HUDEP-2 (cell line): ENCODE results near the gene PKNOX1.
"Not testable (repeated sequence)": the region's sequence is repeated elsewhere in the genome, so short reads cannot be mapped to it uniquely, and the experiment has no call there.

Experiments
- DNase-seq, 76 experiments: peaks; one replicate each; lab custom pipeline; 2025; ENCODE audit not compliant: unreplicated experiment in 76 of 76; lab: John Stamatoyannopoulos, UW

Gene PKNOX1

DNA sequence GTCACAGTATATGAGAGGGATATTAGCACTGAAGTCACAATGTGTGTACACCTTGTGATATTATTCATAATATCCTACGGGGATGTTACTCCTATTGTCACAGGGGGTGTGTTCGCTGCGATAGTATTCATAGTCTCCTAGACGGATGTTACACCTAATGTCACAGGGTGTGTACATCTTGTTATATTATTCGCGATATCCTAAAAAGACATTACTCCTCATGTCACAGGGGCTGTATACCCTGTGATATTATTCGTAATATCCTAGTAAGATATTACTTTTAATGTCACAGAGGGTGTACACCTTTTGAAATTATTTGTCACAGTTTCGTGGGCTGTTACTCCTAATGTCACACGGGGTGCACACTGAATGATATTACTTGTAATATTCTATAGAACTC, 23.2 kb upstream of the PKNOX1 start:
- DNase-seq = not testable (repeated sequence)

DNA sequence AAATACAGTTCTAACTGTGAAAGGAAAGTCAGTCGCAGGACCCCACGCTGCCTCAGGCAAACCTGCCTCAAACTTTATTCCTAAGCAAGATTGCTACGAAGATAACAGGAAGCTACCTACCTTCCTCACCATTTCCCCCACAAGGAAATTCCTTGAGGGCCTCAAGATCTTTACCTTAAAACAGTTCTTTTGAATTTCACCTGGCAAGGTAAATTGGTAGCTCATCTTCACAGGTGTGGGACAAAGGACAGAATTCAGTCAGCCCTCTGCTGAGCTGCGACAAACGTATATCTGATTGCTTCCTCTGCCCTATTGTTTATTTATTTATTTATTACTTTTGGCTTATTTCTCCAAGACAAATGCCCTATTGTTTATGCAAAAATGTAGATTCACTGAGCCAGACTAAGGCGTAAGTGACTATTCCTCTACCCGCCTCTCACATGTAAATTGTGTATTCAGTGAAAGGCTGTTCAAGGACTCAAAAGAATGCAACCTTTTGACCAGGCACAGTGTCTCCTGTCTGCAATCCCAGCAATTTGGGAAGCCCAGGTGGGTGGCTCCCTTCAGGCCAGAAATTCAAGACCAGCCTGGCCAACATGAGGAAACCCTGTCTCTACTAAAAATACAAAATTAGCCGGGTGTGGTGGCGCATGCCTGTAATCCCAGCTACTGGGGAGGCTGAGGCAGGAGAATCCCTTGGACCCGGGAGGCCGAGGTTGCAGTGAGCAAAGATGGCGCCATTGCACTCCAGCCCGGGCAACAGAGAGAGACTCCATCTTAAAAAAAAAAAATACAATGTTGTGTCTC, 17.3 kb upstream of the PKNOX1 start:
- peak in 51 of 76 experiments; percentile 27 to 95 (median 75) for DNase-seq

DNA sequence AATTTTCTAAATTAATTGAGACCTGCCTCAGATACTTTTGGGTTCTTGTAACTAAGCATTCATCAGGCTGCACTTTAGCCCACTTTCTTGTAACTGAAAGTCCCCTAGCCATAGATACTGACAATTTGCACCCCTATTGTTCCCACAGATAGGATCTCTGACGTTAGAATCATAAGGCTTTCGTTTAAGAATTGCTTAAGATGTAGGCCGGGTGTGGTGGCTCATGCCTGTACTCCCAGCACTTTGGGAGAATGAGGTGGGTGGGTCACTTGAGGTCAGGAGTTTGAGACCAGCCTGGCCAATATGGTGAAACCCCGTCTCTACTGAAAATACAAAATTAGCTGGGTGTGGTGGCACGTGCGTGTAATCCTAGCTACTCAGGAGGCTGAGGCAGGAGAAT, 16.2 kb upstream of the PKNOX1 start:
- DNase-seq = not testable (repeated sequence)

DNA sequence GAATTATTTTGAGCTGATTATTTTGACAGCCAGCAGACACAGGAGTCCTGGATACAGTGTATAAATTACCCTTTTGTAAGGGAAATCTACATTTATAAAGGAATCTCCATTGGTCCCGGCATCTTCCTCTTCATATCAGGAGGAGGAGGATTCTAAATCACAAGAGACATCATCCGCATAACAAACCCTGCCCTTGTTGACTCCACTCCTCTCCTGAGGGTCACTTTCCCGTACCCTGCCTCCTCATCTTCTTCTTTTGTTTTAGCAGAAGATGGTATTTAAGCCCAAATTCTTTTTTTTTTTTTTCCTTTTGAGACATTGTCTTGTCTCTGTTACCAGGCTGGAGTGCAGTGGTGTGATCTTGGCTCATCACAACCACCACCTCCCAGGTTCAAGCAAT, 14.6 kb upstream of the PKNOX1 start:
- no peak for DNase-seq

DNA sequence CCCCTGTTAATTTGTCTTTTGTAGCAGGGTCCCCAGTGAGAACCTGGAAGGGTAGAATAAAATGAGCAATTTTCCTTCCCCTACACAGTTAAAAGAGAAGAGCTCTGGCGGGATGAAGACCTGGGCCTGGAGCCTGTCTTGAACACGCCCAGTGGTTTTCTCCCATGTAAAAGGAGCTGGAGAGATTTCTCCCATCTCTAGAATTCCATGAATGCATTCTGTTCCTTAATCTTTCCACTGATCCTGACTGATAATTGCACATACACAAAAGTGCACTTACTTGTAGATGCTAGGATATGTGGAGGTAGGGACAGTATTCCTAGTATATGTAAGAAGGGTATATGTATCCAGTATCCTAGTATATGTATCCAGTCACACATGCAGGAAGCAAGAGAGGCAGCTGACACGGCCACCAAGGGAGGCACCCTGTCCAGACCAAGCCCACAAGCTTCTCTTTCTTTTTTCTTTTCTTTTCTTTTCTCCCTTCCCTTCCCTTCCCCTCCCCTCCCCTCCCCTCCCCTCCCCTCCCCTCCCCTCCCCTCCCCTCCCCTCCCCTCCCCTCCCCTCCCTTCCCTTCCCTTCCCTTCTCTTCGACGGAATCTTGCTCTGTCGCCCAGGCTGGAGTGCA, 11.9 kb upstream of the PKNOX1 start:
- no peak for DNase-seq

DNA sequence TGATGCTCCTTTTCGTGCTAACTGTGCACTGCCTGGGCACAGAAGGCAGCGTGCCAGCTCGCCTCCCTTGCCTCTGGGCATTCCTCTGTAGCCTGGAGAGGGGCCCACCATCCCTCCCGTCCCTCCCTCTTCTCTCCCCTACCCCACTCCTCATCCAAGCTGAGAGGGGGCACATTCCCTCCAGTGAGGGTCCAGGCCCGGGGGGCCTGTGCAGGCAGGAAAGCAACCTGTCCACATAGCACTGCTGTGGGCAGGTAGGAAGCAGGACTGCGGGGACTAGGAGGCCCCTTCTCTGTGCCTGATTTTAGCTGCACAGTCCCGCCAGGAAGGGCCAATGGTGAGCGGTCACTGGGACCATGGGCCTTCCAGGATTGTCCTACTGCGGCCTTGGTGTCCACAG, 10.3 kb upstream of the PKNOX1 start:
- DNase-seq = no peak

DNA sequence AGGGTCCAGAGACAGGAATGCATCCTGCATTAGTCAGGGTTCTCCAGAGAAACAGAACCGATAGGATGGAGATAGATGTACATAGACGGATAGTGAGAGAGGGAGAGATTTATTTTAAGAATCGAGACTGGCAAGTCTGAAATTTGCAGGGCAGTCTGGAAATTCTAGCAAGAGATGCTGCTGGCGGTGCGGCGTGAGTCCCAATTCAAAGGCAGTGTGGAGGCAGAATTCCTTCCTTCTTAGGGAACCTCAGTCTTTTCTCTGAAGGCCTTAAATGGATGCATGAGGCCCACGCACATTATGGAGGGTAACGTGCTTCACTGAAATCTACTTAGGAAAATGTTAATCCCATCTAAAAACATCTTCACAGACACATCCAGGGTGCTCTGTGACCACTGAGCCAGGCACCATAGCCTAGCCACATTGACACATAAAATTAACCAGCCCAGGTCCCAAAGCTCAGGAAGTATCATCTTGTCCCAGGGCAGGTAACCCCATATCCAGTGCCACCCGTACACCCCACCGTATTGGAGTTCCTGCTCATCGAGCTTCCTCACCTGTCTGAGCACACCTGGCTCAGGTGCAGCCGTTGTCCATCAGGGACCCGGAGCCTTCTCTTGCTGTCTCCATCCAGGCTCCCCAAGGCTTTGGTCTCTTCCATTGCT, 9.7 kb upstream of the PKNOX1 start:
- DNase-seq = no peak

DNA sequence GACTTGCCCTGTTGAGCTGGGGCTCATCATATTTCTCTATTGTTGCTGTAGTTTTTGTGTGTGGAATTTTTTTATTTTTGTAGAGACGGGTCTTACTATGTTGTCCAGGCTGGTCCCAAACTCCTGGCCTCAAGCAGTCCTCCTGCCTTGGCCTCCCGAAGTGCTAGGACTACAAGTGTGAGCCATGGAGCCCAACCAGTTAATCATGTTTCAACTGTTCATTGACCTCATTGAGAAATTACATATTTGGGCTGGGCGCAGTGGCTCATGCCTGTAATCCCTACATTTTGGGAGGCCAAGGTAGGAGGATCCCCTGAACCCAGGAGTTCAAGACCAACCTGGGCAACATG, 9.2 kb upstream of the PKNOX1 start:
- no peak for DNase-seq

DNA sequence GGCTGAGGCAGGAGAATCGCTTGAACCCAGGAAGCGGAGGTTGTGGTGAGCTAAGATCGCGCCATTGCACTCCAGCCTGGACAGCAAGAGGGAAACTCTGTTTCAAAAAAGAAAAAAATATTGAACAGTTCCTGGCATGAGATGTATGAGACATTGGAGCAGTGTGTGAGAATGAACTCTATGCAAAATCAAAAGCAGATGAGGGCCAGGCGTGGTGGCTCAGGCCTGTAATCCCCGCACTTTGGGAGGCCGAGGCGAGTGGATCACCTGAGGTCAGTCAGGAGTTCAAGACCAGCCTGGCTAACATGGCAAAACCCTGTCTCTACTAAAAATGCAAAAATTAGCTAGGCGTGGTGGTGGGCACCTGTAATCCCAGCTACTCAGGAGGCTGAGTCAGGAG, 6.7 kb upstream of the PKNOX1 start:
- DNase-seq = not testable (repeated sequence)

DNA sequence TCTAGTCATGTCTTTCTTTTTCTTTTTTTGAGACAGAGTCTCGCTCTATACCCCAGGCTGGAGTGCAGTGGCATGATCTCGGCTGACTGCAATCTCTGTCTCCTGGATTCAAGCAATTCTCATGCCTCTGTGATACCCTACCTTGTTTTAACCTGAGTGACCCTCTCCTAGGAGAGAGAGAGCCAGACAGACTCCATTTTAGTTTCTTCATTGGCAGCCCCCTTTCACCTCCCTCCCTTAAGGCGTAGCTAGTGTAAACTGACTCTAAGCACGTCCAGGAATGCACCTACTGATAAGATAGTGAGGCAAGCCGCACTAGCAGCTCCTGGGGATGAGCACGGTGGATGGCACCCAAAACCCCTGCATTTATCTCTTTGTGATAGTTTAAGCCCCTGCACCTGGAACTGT, 5.2 kb upstream of the PKNOX1 start:
- peak in 3 of 76 experiments; percentile 14 to 25 (median 21) for DNase-seq

DNA sequence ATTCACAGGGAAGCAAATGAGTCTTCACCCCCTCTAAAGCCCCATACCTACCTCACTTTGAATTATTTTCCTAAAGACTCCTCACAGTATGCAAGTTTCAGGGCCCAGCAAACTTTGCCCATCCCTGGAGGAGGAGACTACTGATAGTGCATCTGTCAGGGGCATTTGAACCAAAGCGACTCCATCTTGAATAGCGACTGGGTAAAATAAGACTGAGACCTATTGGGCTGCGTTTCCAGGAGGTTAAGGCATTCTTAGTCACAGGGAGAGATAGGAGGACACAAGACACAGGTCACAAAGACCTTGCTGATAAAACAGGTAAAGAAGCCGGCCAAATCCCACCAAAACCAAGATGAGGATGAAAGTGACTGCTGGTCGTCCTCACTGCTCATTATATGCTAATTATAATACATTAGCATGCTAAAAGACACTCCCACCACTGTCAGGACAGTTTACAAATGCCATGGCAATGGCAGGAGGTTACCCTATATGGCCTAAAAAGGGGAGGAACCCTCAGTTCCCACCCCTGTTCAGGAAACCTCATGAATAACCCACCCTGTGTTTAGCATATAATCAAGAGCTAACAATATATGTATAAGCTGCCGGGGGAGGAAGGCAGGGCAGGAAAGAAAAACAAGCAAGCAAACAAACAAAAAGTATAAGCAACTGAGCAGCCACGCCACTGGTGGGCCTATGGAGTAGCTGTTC, 3.3 kb upstream of the PKNOX1 start:
- DNase-seq = no peak

DNA sequence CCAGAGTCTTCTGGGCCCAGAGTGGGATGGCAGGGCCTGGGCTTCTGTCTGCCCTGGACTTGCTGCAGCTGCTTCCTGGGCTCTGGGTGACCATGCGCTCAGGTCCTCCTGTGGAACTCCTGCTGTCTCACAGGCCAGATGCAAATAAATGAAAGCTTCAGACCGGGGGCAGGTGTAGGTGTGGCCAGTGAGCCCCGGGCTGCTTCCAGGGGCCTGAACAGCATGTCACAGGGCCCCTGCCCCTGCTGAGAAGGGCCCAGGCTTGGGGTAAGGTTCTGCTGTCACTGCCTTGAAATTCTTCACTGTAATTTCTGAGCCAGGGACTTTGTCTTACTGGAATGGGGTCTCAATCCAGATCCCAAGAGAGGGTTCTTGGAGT, 2.5 kb upstream of the PKNOX1 start:
- DNase-seq = no peak

DNA sequence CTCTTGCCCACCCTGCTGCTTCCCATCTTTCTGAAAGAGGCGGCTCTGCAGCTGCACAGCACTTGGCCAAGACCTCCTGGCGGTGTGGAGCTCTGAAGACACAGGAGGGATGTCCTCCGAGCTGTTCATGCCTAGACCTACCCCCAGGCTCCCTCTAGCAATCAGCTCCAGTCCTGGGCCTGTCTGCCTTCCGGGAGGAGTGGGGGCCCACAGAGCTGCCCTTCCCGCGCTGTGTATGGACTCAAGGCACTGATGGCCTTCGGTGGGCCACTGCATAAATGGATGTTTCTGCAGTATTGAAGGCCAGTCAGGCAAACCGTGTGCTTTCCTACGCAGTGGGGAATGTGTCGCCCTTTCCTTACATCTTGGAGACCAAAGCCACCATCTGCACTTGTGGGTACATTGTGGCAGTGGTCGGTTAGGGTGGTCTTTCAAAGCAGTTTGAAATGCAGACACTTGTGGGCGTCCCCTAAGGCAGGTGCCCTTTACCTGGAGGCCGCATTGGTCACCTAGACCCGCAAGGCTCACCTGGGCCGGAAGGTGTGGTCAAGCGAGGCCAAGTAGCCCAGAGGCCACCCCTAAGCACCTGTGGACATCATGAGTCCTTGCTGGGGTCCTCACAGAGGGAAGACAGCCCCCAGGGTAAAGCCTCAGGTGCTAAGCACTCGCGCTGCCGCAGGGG, 912 bp upstream of the PKNOX1 start:
- DNase-seq = peak in 3 of 76 experiments; percentile 33 to 69 (median 40)

DNA sequence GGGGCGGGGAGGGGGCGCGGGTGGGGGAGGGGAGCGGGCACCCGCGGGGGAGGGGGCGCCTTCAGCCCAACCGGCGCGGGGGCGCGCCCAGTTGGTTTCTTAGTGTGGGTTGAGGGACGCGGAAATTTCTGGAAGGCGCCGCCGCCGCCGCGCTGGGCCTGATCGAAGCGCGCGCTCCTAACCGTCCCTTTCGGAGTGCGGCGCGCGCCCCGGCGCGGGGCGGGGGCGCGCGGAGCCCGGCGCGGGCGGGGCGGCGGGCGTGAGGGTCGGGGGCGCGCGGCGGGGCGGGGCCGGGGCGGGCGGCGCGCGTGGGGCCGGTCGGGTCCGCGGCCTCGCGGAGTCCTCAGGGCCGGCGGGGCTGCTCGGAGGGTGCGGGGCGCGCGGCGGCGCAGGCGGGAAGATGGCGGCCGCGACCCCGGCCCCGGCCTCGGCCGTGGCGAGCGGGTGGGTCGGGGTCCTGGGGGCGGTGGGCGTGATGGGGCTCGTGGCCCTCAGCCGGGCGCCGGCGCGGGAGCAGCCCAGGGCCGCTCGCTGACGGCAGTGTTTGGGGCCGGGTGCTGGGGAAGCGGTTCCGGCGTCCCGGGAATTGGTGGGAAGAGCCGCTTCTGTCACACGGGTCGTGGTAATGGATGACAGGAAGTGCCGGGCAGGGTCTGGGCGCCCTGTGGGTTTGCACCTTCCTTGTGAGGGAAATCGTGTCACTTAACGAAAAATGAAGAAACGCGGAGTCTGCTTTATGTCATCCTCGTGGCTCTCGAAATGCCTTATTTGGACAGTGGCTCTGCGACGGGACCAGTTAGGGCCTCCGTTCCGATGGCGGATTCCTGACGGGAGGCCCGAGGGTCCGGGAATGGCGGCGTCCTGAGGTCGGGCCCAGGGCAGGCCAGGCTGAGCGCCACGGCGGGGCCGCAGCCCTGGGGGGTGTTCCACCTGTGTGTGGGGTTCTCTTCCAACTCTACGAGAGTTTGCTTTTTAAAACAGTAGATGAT, 764 bp downstream of the PKNOX1 start:
- peak in 51 of 76 experiments; percentile 14 to 76 (median 57) for DNase-seq

DNA sequence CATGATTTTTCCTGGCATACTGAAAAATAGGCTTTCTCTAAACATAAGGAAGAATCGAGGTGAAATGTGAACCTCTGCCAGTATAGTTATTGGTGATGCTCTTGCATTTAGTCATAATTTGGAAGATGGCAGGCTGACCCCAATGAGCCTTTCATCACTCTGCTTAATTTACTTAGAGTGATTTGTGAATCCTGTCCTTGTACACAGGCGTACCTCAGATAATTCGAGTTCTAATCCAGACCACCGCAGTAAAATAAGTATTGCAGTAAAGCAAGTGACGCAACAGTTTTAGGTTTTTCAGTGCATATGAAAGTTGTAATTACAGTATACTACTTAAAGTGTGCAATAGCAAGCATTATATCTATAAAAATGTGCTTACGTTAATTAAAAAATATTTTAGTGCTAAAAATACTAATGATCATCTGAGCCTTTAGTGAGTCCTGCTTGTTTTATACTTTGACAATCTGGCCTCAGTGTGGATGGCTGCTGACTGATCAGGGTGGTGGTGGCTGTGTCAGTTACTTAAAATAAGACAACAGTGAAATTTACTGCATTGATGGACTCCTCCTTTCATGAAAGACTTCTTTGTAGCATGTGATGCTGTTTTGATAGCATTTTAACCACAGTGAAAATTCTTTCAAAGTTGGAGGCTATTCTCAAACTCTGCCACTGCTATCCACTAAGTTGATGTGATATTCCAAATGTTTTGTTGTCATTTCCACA, 1.7 kb downstream of the PKNOX1 start:
- peak in 2 of 76 experiments; percentile 19 to 24 for DNase-seq

DNA sequence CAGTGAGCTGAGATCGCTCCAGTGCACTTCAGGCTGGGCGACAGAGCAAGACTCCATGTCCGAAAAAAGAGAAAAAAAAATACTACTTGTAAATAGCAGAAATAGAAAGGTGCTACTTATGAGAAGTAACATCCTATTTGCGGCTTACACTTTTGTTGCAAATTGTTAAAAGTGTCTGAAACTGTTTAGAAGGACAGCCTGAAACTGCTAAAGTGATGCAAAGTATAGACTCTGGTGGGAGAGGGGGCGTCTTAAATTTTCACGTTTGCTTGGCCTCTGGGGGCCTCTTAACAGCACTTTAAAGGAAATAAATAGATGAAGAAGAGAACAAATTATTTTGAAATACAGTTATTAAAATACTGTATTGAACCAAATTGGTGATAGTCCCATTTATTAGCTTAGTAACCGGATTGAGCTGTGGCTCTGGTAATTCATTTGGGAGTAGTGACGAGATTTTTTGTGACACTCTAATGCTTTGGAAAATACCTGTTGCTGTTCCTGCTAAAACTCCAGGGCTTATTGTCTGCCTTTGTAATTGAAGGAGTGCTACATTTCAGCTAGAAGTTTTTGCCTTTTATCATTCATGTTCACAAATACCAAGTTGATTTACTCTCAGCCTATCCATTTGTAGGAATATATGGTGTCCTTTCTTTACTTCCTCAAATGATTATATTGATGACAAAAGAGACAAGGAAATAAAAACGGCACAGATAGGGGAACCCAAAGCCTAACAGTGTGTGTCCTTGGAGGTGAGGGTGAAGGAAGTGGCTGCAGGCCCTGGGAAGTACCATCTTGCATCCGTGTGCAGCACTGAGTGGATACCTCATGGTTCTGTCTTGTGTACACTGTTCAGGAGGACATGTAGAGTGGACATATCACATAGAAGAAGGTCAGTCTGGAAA, 6.2 kb downstream of the PKNOX1 start:
- DNase-seq = no peak

DNA sequence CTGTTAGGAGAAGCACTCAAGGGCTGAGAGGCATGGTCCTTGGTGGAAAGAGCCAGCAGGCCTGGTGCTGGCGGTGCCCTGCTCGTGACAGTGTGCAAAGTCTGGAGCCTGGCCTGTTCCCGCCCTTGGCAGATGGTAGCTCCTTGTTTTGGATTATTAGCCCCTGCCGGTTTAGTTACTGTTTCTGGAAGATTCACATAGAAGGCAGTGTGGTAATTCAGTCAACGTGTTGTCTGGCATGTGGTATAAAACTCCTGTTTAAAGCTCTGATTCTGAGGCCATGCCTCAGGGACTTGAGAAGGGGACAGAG, 6.8 kb downstream of the PKNOX1 start:
- DNase-seq = no peak

DNA sequence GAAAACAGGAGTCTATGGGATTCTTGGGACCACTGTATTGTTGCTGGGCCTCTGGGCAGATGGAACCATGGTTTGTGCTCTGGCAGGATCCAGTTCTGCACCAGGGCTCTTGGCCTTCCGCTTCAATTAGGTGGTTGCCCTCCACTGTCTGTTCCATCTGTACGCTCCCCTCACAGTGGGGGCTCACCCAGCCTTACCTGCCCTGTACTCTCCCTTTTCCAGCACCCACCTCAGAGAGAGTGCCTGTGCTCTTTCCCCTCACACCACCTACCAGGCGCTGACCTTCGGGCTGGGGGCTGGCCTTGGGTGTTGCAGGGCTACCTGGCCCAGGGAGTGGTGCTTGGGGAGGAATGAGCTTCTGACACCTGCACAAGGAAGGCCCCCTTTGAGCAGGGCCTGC, 7.5 kb downstream of the PKNOX1 start:
- DNase-seq = no peak
